ENCODE results near the gene FKBP8. TPM values are rescaled to one million over a fixed set of nuclear protein-coding genes. Genes with fewer than 3 reads are reported as not detected.
A peak's percentile ranks its signal among the peaks of the same experiment; 100 is the strongest.

The FKBP8 gene
- total RNA-seq, 1 experiment from 2014 or later, result 231 TPM

DNA sequence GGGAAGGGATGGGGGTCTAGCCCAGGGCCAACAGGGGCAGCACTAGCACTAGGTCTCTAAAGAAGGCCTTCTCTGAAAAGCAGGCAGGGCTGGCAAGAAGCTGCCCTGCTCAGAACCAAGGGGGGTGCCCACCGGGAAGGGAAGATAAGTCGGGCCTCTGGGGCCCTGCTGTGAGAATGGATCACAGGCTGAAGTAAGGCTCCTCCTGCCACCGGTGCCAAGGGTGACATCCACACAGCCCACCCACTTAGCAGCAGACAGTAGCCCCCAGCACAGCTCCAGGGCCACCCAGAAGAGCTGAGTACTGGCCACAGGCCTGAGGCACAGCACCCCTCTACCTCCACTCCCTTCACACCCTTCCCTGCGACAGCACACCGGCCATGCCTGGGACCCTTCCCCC lies 27.4 kb downstream of the FKBP8 start:
- Histone ChIP-seq H3K4me3 (no peak overlapping the region; the same call in 1 of the 2 replicates), H4K20me1 (ENCODE audit: insufficient read depth) (peaks cover 86% of the 10 kb centered on the region), H3K79me2 (ENCODE audit: low read depth) (peaks cover 92% of the 10 kb centered on the region), H3K27ac (peak overlapping the region; percentile 86), H3K9me3 (ENCODE audit: insufficient read depth, low read depth) (no peaks in the 10 kb centered on the region), H3F3A (ENCODE audit: insufficient read depth, low read depth) (peaks cover 48% of the 10 kb centered on the region), H3K4me1 (replicated peaks; ENCODE audit: insufficient read depth) (peaks cover 66% of the 10 kb centered on the region), H3K4me2 (peak overlapping the region; percentile 84), H2AFZ (no peak overlapping the region), H3K9me2 (ENCODE audit: insufficient read depth) (no peaks in the 10 kb centered on the region), H3K36me3 (ENCODE audit: low read depth) (no peaks in the 10 kb centered on the region), H3K27me3 (ENCODE audit: insufficient read depth, low read depth) (no peaks in the 10 kb centered on the region)
- BruUV-seq (replicated peaks), result no TSS peak
- no peak for DNase-seq
- intact Hi-C loops (cut with micrococcal nuclease; ENCODE audit: unreplicated experiment), result loop anchor here (2.0 kb wide), 1 partner anchor 29 kb away; no protein-coding TSS in a partner anchor
- ChIA-PET POLR2A (ENCODE audit: unreplicated experiment) (interaction anchor here (0.6 kb wide), 1 partner anchor 732 kb away, joined by 3 read pairs; no protein-coding TSS in a partner anchor), CTCF (no interaction called here)
- no peak for TF ChIP-seq EZH2 (IDR thresholded peaks at IDR 0.05; ENCODE audit: low read depth)
- no peak for TF ChIP-seq CTCF (conservative IDR thresholded peaks at IDR 0.05)

- H3K4me1 ChIP-seq (replicated peaks; ENCODE audit: insufficient read depth), result peaks cover 65% of the 10 kb centered on the region
- no peaks in the 10 kb centered on the region for H3K9me2 ChIP-seq (ENCODE audit: insufficient read depth)
- ChIA-PET POLR2A (ENCODE audit: unreplicated experiment) (interaction anchor here (0.5 to 0.7 kb wide), 3 partner anchors 19 to 789 kb away, joined by 3 to 11 read pairs (median 4); no protein-coding TSS in a partner anchor), CTCF (no interaction called here)
- peak overlapping the region; percentile 34; the same call in 1 of the 2 replicates for H3K4me3 ChIP-seq
- peak; percentile 24; the same call in 1 of the 2 replicates for TF ChIP-seq CTCF (conservative IDR thresholded peaks at IDR 0.05)
- no peak for TF ChIP-seq EZH2 (IDR thresholded peaks at IDR 0.05; ENCODE audit: low read depth)
- no peaks in the 10 kb centered on the region for H3K9me3 ChIP-seq (ENCODE audit: insufficient read depth, low read depth)
- no TSS peak for BruUV-seq (replicated peaks)
- H4K20me1 ChIP-seq (ENCODE audit: insufficient read depth), result peaks cover 94% of the 10 kb centered on the region
- H3K27ac ChIP-seq, result peak overlapping the region; percentile 86
- H3F3A ChIP-seq (ENCODE audit: insufficient read depth, low read depth), result peaks cover 40% of the 10 kb centered on the region
- peak overlapping the region; percentile 84 for H3K4me2 ChIP-seq
- no peaks in the 10 kb centered on the region for H3K36me3 ChIP-seq (ENCODE audit: low read depth)
- peak; percentile 80 to 98 for DNase-seq
- intact Hi-C loops (cut with micrococcal nuclease; ENCODE audit: unreplicated experiment), result loop anchor here (2.0 kb wide), 1 partner anchor 28 kb away; no protein-coding TSS in a partner anchor
- H3K27me3 ChIP-seq (ENCODE audit: insufficient read depth, low read depth), result no peaks in the 10 kb centered on the region
- H3K79me2 ChIP-seq (ENCODE audit: low read depth), result peaks cover 97% of the 10 kb centered on the region
- H2AFZ ChIP-seq, result no peak overlapping the region
These were observed 28.3 kb downstream of the FKBP8 start for GRCh38 chr19:18514800-18515682.

GRCh38 chr19:18513868-18514267 lies 29.5 kb downstream of the FKBP8 start:
- peaks cover 97% of the 10 kb centered on the region for H3K79me2 ChIP-seq (ENCODE audit: low read depth)
- peak overlapping the region; percentile 84 for H3K4me2 ChIP-seq
- H3K9me3 ChIP-seq (ENCODE audit: insufficient read depth, low read depth), result no peaks in the 10 kb centered on the region
- DNase-seq, result no peak
- intact Hi-C loops (cut with micrococcal nuclease; ENCODE audit: unreplicated experiment), result loop anchor here (2.0 kb wide), 1 partner anchor 27 kb away; no protein-coding TSS in a partner anchor
- no peaks in the 10 kb centered on the region for H3K36me3 ChIP-seq (ENCODE audit: low read depth)
- TF ChIP-seq CTCF (conservative IDR thresholded peaks at IDR 0.05) (no peak), EZH2 (IDR thresholded peaks at IDR 0.05; ENCODE audit: low read depth) (no peak)
- H3K9me2 ChIP-seq (ENCODE audit: insufficient read depth), result no peaks in the 10 kb centered on the region
- H3K4me1 ChIP-seq (replicated peaks; ENCODE audit: insufficient read depth), result peaks cover 53% of the 10 kb centered on the region
- H3K27me3 ChIP-seq (ENCODE audit: insufficient read depth, low read depth), result no peaks in the 10 kb centered on the region
- peak overlapping the region; percentile 86 for H3K27ac ChIP-seq
- ChIA-PET POLR2A (ENCODE audit: unreplicated experiment) (no interaction called here), CTCF (no interaction called here)
- H4K20me1 ChIP-seq (ENCODE audit: insufficient read depth), result peaks cover 94% of the 10 kb centered on the region
- H3K4me3 ChIP-seq, result no peak overlapping the region
- peaks cover 29% of the 10 kb centered on the region for H3F3A ChIP-seq (ENCODE audit: insufficient read depth, low read depth)
- BruUV-seq (replicated peaks), result no TSS peak
- no peak overlapping the region for H2AFZ ChIP-seq
